ENCODE data around the gene SLC22A9.

DNA sequence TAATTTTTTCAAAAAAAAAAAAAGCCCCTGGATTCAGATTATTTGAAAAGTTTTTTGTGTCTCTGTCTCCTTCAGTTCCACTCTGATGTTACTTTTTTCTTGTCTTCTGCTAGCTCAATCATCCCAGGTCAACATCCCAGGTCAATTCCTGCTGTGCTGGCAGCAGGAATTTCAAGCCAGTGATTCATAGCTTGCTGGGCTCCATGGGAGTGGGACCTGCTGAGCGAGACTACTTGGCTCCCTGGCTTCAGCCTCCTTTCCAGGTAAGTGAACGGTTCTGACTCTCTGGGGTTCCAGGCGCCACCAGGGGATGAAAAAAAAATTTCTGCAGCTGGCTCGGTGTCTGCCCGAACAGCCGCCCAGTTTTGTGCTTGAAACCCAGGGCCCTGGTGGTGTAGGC lies 90.0 kb downstream of the SLC22A9 start:
- TF ChIP-seq, protein P1, sequence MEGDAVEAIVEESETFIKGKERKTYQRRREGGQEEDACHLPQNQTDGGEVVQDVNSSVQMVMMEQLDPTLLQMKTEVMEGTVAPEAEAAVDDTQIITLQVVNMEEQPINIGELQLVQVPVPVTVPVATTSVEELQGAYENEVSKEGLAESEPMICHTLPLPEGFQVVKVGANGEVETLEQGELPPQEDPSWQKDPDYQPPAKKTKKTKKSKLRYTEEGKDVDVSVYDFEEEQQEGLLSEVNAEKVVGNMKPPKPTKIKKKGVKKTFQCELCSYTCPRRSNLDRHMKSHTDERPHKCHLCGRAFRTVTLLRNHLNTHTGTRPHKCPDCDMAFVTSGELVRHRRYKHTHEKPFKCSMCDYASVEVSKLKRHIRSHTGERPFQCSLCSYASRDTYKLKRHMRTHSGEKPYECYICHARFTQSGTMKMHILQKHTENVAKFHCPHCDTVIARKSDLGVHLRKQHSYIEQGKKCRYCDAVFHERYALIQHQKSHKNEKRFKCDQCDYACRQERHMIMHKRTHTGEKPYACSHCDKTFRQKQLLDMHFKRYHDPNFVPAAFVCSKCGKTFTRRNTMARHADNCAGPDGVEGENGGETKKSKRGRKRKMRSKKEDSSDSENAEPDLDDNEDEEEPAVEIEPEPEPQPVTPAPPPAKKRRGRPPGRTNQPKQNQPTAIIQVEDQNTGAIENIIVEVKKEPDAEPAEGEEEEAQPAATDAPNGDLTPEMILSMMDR (IDR thresholded peaks at IDR 0.05), result no peak
- TF ChIP-seq EP300 (IDR thresholded peaks at IDR 0.05), result no peak
